ENCODE results near the gene PRDM10.

PRDM10 gene

GRCh38 chr11:130002846-130003716 lies 446 bp upstream of the PRDM10 start:
- DNase-seq = peak; percentile 96

GRCh38 chr11:130001461-130002351 lies 929 bp downstream of the PRDM10 start:
- DNase-seq = peak; percentile 18

- no peak for DNase-seq
Measured at GRCh38 chr11:130000552-130001176, 2.0 kb downstream of the PRDM10 start.

DNA sequence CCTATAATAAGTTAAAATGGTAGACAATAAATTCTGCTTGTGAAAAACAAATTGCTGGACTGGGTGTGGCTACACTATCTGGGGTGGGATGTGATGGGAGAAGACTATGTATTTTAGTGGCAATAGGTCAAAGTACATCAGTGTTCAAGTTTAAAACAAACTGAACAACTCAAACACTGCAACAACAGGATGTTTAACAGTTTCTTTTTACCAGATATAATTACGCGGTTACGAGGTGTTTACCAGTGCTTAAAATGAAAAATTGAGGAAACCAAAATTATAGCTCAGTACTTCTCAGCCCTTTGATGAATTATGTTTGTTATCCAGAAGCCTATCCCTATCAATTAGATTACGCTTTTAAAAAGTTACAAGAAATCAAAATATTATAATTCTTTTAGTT lies 3.2 kb downstream of the PRDM10 start:
- no peak for DNase-seq

GRCh38 chr11:129998905-129999304 lies 3.7 kb downstream of the PRDM10 start:
- no peak for DNase-seq

- DNase-seq = no peak
Measured at GRCh38 chr11:129998107-129998506, 4.5 kb downstream of the PRDM10 start.

DNA sequence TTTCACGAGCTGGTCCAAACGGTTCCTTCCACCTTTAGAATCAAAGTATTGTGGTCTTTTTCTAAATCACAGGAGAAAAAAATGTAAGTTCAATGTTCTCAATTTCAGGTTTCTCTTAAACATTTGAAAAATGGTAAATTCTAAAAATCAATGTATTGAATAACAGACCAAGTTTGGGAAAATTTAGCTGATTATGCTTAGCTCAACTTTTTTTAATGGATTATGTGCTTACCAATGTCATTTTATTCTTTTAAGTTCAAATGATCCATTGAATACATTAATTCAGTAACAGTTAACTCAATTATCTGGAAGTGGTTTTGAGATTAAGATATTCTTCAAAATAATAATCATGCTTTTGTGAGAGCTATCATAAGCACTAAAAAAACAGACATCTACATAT lies 5.1 kb downstream of the PRDM10 start:
- DNase-seq = no peak

GRCh38 chr11:129996113-129996870 lies 6.3 kb downstream of the PRDM10 start:
- no peak for DNase-seq

- DNase-seq = no peak
Measured at GRCh38 chr11:129995163-129995562, 7.5 kb downstream of the PRDM10 start.

GRCh38 chr11:129992161-129992944 lies 10.3 kb downstream of the PRDM10 start:
- DNase-seq = no peak

- DNase-seq = no peak
Measured at GRCh38 chr11:129989149-129989813, 13.4 kb downstream of the PRDM10 start.

DNA sequence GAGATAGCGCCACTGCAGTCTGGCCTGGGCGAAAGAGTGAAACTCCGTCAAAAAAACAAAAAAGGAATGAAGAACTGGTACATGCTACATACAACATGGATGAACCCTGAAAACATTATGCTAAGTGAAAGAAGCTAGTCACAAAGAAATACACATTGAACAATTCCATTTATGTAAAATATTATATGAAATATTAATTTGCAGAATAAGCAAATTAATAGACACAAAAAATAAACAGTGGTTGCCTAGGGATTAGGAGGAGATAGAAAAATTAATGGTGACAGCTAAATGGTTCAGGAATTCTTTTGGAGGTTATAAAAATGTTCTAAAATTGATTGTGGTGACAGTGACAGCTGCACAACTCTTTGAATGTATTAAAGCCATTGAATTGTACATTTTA lies 14.7 kb downstream of the PRDM10 start:
- no peak for DNase-seq

- DNase-seq = no peak
Measured at GRCh38 chr11:129985823-129986222, 16.8 kb downstream of the PRDM10 start.

DNA sequence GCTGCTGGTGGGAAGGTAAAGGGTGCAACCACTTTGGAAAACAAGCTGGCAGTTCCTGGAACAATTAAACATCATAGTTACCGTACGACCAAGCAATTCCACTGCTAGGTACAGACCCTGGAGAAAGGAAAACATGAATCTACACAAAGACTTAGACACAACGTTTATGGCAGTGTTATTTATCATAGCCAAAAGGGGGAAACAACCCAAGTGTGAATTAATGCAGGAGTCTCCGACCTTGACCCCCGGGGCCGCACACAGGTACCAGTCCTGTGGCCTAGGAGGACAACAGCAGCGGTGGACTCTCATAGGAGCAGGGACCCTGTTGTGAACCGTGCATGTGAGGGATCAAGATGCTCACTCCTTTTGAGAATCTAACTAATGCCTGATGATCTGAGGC lies 22.5 kb downstream of the PRDM10 start:
- no peak for DNase-seq

DNA sequence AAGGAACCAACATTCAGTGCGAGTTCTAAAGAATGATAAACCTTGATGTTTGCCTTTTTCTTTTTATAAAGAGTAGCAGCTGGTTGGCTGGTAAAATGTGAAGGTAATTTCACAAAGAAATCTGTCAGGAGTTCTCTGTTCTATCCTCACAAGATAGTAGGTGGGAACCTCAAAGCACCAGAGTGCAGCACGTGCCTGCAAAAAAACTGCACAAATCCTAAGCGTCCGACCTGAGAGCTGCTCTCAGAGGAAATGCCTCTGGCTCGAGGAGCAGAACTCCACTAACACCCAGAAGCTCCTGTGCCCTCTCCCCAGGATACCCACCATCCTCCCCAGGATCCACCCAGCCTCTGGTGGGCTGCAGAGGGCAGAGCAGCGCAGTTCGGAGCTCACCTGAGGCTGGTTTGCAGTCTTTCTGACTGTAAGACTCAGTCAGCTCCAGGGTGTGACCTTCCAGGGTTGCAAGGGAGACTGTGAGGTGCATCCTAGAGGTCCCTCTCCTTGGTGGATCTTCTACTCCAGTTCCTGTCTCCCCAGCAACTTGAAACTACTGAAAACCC lies 23.5 kb downstream of the PRDM10 start:
- DNase-seq = no peak

GRCh38 chr11:129978447-129978846 lies 24.2 kb downstream of the PRDM10 start:
- no peak for DNase-seq

- no peak for DNase-seq
Measured at GRCh38 chr11:129976328-129976727, 26.3 kb downstream of the PRDM10 start.

- no peak for DNase-seq
Measured at GRCh38 chr11:129975543-129975942, 27.1 kb downstream of the PRDM10 start.

- DNase-seq = no peak
Measured at GRCh38 chr11:129974672-129975071, 28.0 kb downstream of the PRDM10 start.

GRCh38 chr11:129974237-129974636 lies 28.4 kb downstream of the PRDM10 start:
- DNase-seq = peak; percentile 23

- DNase-seq = no peak
Measured at GRCh38 chr11:129973809-129974208, 28.8 kb downstream of the PRDM10 start.

Measured in inflammatory macrophage treated with lipopolysaccharide for 4 hours (primary cell).